K562 (cell line): ENCODE results near the gene GOLPH3. TPM values are rescaled to one million over a fixed set of nuclear protein-coding genes. Genes with fewer than 3 reads are reported as not detected.
A peak's percentile ranks its signal among the peaks of the same experiment; 100 is the strongest.

Experiments used
- CBFA2T2 ChIP-seq: fragments of 450-650 bp; conservative IDR thresholded peaks from 2 replicates; pipeline ENCODE4 v1.6.1; 2017; ENCODE audit warnings: mild to moderate bottlenecking
- E2F3 ChIP-seq: fragments of 250-450 bp; sonication (Bioruptor Pico); IDR thresholded peaks from 2 replicates; pipeline ENCODE4 v1.4.0; 2020; ENCODE audit warnings: mild to moderate bottlenecking
- HNRNPUL1 ChIP-seq: fragments of 200-400 bp; formaldehyde crosslinking; IDR thresholded peaks from 2 replicates; pipeline ENCODE4 v1.6.1; 2017; ENCODE audit warnings: low read length
- JUN ChIP-seq, 2 experiments: sonication (generic) in 1 of 2; formaldehyde crosslinking in 1 of 2; IDR thresholded peaks; 2 replicates each; pipeline versions ENCODE4 v1.6.1 to v1.8.0; 2012 to 2022; ENCODE audit warnings: borderline replicate concordance in 2 of 2, mild to moderate bottlenecking in 2 of 2, improper control_type of control experiment in 1 of 2, low read depth in 1 of 2, low read length in 1 of 2, missing genetic modification reagents in 1 of 2
- LCOR ChIP-seq: sonication (generic); formaldehyde crosslinking; IDR thresholded peaks from 2 replicates; pipeline ENCODE4 v1.8.0; 2022; ENCODE audit warnings: mild to moderate bottlenecking, missing genetic modification reagents
- MED1 ChIP-seq: sonication (generic); formaldehyde crosslinking; IDR thresholded peaks from 2 replicates; pipeline ENCODE4 v1.8.1; 2023; ENCODE audit warnings: missing genetic modification reagents, borderline replicate concordance
- PYGO2 ChIP-seq: fragments of 450-650 bp; IDR thresholded peaks from 2 replicates; pipeline ENCODE4 v1.6.1; 2016; ENCODE audit warnings: mild to moderate bottlenecking, missing genetic modification characterization, moderate library complexity, missing compliant biosample characterization
- SMC3 ChIP-seq: conservative IDR thresholded peaks from 2 replicates; pipeline ENCODE4 v1.6.1; 2011; ENCODE audit warnings: low read depth, low read length, improper control_type of control experiment; ENCODE audit not compliant: insufficient read depth
- TCF7L2 ChIP-seq: fragments of 150-350 bp; IDR thresholded peaks from 2 replicates; pipeline ENCODE4 v1.6.1; 2016; ENCODE audit warnings: low read depth, mild to moderate bottlenecking, low read length, moderate library complexity
- ZNF212 ChIP-seq: fragments of 450-650 bp; formaldehyde crosslinking; IDR thresholded peaks from 2 replicates; pipeline ENCODE4 v1.4.0; 2020; ENCODE audit warnings: mild to moderate bottlenecking
- ZNF347 ChIP-seq: fragments of 450-650 bp; formaldehyde crosslinking; IDR thresholded peaks from 2 replicates; pipeline ENCODE4 v1.4.0; 2020; ENCODE audit warnings: low read depth, mild to moderate bottlenecking, moderate library complexity
- ZNF431 ChIP-seq: sonication (generic); formaldehyde crosslinking; IDR thresholded peaks from 2 replicates; pipeline ENCODE4 v1.8.0; 2022; ENCODE audit warnings: mild to moderate bottlenecking, missing genetic modification reagents
- ZNF444 ChIP-seq: fragments of 250-450 bp; sonication (Bioruptor Pico); IDR thresholded peaks from 2 replicates; pipeline ENCODE4 v1.4.0; 2020; ENCODE audit warnings: mild to moderate bottlenecking, moderate library complexity
- ZNF696 ChIP-seq: fragments of 250-450 bp; sonication (Bioruptor Pico); conservative IDR thresholded peaks from 2 replicates; pipeline ENCODE4 v1.4.0; 2020; ENCODE audit warnings: mild to moderate bottlenecking, moderate library complexity
- polyA plus RNA-seq, 8 experiments: library from polyadenylated mRNA; depleted of rRNA in 4 of 8; stranded (reverse) in 5 of 8; unstranded in 3 of 8; fragments of >200 nt; fragmentation: Nextera tagmentation in 2 of 8; fragmentation: Illumina TruSeq in 1 of 8; extraction: Ambion mirVana in 2 of 8; extraction: Trizol in 1 of 8; gene quantifications; 2 replicates each; pipeline versions ENCODE4 v1.2.1 to v1.2.3, GENCODE V29; 2011 to 2014; ENCODE audit warnings: inconsistent platforms in 1 of 8, missing spikeins in 1 of 8
- total RNA-seq, 7 experiments: library from RNA; depleted of rRNA in 6 of 7; stranded (reverse); fragments of >200 nt in 6 of 7; fragmentation: Illumina TruSeq in 2 of 7; extraction: Trizol in 2 of 7; gene quantifications; 2 replicates each; pipeline versions ENCODE4 v1.2.1 to v1.2.3, GENCODE V29; 2011 to 2021; ENCODE audit warnings: low replicate concordance in 1 of 7
- TF ChIP-seq, protein P1 (sequence below): fragments of 150-350 bp; conservative IDR thresholded peaks from 2 replicates; pipeline ENCODE4 v1.6.1; 2014; ENCODE audit warnings: low read length
- TF ChIP-seq, protein P2 (sequence below), 2 experiments: fragments of 450-650 bp; formaldehyde crosslinking in 1 of 2; IDR thresholded peaks; 2 replicates each; pipeline versions ENCODE4 v1.4.0 to v1.6.1; 2014 to 2020; ENCODE audit warnings: mild to moderate bottlenecking in 2 of 2, borderline replicate concordance in 1 of 2, low read depth in 1 of 2

GOLPH3 gene
- total and polyA plus RNA-seq, 9 of the 15 experiments (the other 6 are each of a cell fraction or from before 2014, with no cell fraction given), result 18.8 to 94.6 (median 55.1) TPM

DNA sequence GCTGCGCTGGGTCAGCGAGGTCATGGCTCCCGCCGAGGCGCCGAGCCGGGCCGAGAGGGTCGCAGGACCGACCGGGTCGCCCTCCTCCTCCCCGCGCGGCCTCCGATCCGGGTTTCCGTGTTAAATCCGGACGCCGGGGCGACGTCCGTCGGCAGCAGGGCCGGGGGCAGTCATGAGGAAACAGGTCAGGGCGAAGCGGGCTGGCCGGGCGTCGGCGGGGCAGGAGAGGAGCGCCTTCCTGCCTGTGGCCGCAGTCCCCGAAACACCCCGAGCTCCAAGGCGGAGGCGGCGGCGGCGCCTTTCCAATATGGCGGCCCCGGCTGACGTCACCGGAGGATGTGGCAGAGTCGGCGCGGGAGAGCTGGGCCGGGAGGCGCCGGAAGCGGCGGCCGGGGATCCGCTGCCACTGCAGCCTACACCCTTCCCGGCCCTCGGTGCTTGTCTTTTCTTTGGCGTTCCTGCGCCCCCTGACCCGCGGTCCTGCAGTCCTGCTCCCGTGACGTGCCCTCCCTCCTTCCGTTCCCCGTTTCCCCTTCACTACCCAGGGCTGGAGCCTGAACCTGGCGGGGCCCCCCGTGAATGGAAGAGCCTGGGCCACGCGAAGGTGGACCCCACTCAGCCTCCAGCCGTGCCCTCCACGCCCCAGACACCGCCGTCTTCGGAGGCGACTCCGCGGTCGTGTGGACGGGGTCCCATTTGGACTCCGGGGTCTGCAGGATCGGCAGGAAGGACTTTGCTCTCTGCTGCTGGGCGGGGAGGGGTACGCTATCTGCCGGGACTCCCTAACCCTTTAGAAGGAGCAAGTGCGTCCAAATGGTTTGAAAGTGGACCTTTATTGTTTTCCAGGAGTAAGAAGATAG, at the start of gene GOLPH3 (continued):
- TF ChIP-seq PYGO2 (no peak), HNRNPUL1 (no peak), JUN (IDR thresholded peaks at IDR 0.05; ENCODE audit: borderline replicate concordance, low read depth, low read length) (peak; percentile 88), JUN (CRISPR knock-in tag; IDR thresholded peaks at IDR 0.05; ENCODE audit: borderline replicate concordance) (no peak; the same call in 1 of the 2 replicates), TCF7L2 (no peak), E2F3 (peak; percentile 85), MED1 (CRISPR knock-in tag) (peak; percentile 18; the same call in 1 of the 2 replicates), ZNF347 (no peak), LCOR (CRISPR knock-in tag) (peak; percentile 91; the same call in 1 of the 2 replicates), ZNF431 (CRISPR knock-in tag) (peak; percentile 88), SMC3 (no peak), ZNF696 (no peak), CBFA2T2 (no peak), ZNF444 (no peak), ZNF212 (0 out of 2 replicates have a peak, but pooled peaks have one; percentile 2)
- TF ChIP-seq, protein P1, sequence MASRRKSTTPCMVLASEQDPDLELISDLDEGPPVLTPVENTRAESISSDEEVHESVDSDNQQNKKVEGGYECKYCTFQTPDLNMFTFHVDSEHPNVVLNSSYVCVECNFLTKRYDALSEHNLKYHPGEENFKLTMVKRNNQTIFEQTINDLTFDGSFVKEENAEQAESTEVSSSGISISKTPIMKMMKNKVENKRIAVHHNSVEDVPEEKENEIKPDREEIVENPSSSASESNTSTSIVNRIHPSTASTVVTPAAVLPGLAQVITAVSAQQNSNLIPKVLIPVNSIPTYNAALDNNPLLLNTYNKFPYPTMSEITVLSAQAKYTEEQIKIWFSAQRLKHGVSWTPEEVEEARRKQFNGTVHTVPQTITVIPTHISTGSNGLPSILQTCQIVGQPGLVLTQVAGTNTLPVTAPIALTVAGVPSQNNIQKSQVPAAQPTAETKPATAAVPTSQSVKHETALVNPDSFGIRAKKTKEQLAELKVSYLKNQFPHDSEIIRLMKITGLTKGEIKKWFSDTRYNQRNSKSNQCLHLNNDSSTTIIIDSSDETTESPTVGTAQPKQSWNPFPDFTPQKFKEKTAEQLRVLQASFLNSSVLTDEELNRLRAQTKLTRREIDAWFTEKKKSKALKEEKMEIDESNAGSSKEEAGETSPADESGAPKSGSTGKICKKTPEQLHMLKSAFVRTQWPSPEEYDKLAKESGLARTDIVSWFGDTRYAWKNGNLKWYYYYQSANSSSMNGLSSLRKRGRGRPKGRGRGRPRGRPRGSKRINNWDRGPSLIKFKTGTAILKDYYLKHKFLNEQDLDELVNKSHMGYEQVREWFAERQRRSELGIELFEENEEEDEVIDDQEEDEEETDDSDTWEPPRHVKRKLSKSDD, result 0 out of 2 replicates have a peak, but pooled peaks have one; percentile 18
- TF ChIP-seq, protein P2, sequence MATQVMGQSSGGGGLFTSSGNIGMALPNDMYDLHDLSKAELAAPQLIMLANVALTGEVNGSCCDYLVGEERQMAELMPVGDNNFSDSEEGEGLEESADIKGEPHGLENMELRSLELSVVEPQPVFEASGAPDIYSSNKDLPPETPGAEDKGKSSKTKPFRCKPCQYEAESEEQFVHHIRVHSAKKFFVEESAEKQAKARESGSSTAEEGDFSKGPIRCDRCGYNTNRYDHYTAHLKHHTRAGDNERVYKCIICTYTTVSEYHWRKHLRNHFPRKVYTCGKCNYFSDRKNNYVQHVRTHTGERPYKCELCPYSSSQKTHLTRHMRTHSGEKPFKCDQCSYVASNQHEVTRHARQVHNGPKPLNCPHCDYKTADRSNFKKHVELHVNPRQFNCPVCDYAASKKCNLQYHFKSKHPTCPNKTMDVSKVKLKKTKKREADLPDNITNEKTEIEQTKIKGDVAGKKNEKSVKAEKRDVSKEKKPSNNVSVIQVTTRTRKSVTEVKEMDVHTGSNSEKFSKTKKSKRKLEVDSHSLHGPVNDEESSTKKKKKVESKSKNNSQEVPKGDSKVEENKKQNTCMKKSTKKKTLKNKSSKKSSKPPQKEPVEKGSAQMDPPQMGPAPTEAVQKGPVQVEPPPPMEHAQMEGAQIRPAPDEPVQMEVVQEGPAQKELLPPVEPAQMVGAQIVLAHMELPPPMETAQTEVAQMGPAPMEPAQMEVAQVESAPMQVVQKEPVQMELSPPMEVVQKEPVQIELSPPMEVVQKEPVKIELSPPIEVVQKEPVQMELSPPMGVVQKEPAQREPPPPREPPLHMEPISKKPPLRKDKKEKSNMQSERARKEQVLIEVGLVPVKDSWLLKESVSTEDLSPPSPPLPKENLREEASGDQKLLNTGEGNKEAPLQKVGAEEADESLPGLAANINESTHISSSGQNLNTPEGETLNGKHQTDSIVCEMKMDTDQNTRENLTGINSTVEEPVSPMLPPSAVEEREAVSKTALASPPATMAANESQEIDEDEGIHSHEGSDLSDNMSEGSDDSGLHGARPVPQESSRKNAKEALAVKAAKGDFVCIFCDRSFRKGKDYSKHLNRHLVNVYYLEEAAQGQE (IDR thresholded peaks at IDR 0.05; ENCODE audit: borderline replicate concordance), result no peak
- TF ChIP-seq, protein P2 (CRISPR knock-in tag; IDR thresholded peaks at IDR 0.05; ENCODE audit: low read depth), result peak; percentile 67; the same call in 1 of the 2 replicates
